ENCODE data around the gene PARVB.

Gene PARVB

GRCh38 chr22:44137415-44137814 is 113.3 kb downstream of the PARVB start:
- no peak overlapping the region for H3K4me3 ChIP-seq (ENCODE audit: low read depth, low read length)
- CTCF ChIA-PET, result no interaction called here
- TF ChIP-seq GLI2 (tag by site-specific recombination; IDR thresholded peaks at IDR 0.05; ENCODE audit: borderline replicate concordance, low read depth), result no peak
- TF ChIP-seq ZFHX2 (tag by site-specific recombination; conservative IDR thresholded peaks at IDR 0.05), result no peak
- TF ChIP-seq SETDB1 (IDR thresholded peaks at IDR 0.05; ENCODE audit: insufficient read length, low read length), result peak; percentile 68

DNA sequence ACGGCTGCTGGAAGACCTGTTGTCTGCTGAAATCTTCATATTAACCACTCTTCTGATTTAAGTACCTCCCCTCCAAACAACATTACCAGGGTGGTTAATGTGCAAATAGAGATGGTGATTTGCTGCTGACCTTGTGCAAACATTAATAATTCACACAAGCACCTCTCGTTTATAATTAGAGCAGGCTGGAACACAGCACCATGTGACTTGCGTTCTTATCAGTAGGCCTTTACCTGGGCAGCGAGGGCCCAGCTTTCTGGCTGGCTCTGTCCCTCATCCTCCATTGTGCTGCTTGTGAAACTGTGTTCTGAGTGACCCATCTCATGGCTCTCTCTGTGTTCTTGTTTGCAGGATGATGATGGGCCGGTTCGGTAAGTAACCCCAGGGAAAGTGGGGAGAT is 115.7 kb downstream of the PARVB start:
- H3K36me3 ChIP-seq (ENCODE audit: control insufficient read depth in 2 of 2, insufficient read depth in 1 of 2, low read length in 2 of 2), result peaks cover 0 to 36% of the 10 kb centered on the region in 2 experiments; a peak in 1 of 3 replicates
- TF ChIP-seq, protein P1, sequence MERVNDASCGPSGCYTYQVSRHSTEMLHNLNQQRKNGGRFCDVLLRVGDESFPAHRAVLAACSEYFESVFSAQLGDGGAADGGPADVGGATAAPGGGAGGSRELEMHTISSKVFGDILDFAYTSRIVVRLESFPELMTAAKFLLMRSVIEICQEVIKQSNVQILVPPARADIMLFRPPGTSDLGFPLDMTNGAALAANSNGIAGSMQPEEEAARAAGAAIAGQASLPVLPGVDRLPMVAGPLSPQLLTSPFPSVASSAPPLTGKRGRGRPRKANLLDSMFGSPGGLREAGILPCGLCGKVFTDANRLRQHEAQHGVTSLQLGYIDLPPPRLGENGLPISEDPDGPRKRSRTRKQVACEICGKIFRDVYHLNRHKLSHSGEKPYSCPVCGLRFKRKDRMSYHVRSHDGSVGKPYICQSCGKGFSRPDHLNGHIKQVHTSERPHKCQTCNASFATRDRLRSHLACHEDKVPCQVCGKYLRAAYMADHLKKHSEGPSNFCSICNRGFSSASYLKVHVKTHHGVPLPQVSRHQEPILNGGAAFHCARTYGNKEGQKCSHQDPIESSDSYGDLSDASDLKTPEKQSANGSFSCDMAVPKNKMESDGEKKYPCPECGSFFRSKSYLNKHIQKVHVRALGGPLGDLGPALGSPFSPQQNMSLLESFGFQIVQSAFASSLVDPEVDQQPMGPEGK (tag by site-specific recombination; IDR thresholded peaks at IDR 0.05), result no peak
- TF ChIP-seq TSHZ1 (tag by site-specific recombination; IDR thresholded peaks at IDR 0.05; ENCODE audit: borderline replicate concordance), result no peak
- ChIA-PET CTCF (interaction anchor here (0.7 kb wide), 1 partner anchor 90 kb away, joined by 5 read pairs; no protein-coding TSS in a partner anchor), POLR2A (no interaction called here)
- H3K4me3 ChIP-seq (ENCODE audit: low read depth, low read length), result no peak overlapping the region
- H3K27ac ChIP-seq (ENCODE audit: extremely low read depth, low read depth, low read length), result no peak overlapping the region
- H3K9me3 ChIP-seq (ENCODE audit: control insufficient read depth, insufficient read depth, low read depth, low read length), result no peaks in the 10 kb centered on the region; the same call in 1 of the 2 replicates
- no peaks in the 10 kb centered on the region for H3K4me1 ChIP-seq (ENCODE audit: control insufficient read depth, insufficient read depth, low read length)

More at GRCh38 chr22:44137415-44137814, 113.3 kb downstream of the PARVB start:
- no peak overlapping the region for H3K27ac ChIP-seq (ENCODE audit: extremely low read depth, low read depth, low read length)
- H3K9me3 ChIP-seq (ENCODE audit: control insufficient read depth, insufficient read depth, low read depth, low read length), result no peaks in the 10 kb centered on the region; the same call in 1 of the 2 replicates
- POLR2A ChIA-PET, result no interaction called here
- no peaks in the 10 kb centered on the region for H3K4me1 ChIP-seq (ENCODE audit: control insufficient read depth, insufficient read depth, low read length)
- H3K36me3 ChIP-seq (ENCODE audit: control insufficient read depth in 2 of 2, insufficient read depth in 1 of 2, low read length in 2 of 2), result peaks cover 0 to 56% of the 10 kb centered on the region in 2 experiments; a peak in 1 of 3 replicates

- peaks cover 0 to 12% of the 10 kb centered on the region in 2 experiments; a peak in 1 of 3 replicates for H3K36me3 ChIP-seq (ENCODE audit: control insufficient read depth in 2 of 2, insufficient read depth in 1 of 2, low read length in 2 of 2)
- no peaks in the 10 kb centered on the region for H3K9me3 ChIP-seq (ENCODE audit: control insufficient read depth, insufficient read depth, low read depth, low read length)
- H3K4me3 ChIP-seq (ENCODE audit: low read depth, low read length), result no peak overlapping the region
- ChIA-PET CTCF (no interaction called here), POLR2A (no interaction called here)
- H3K27ac ChIP-seq (ENCODE audit: extremely low read depth, low read depth, low read length), result no peak overlapping the region
- no peak for TF ChIP-seq CTCF (tag by site-specific recombination; IDR thresholded peaks at IDR 0.05)
- 0 out of 2 replicates have a peak, but pooled peaks have one; percentile 21 for TF ChIP-seq ZNF423 (tag by site-specific recombination; IDR thresholded peaks at IDR 0.05)
- TF ChIP-seq ZNF521 (tag by site-specific recombination; IDR thresholded peaks at IDR 0.05), result no peak
- TF ChIP-seq ZNF701 (tag by site-specific recombination; IDR thresholded peaks at IDR 0.05), result no peak
- no peak for TF ChIP-seq ZNF830 (tag by site-specific recombination; IDR thresholded peaks at IDR 0.05; ENCODE audit: low read depth)
- peak; percentile 84 for TF ChIP-seq ZNF16 (tag by site-specific recombination; IDR thresholded peaks at IDR 0.05; ENCODE audit: low read depth)
- TF ChIP-seq TSHZ1 (tag by site-specific recombination; IDR thresholded peaks at IDR 0.05; ENCODE audit: borderline replicate concordance), result no peak
- no peak for TF ChIP-seq ZNF658 (tag by site-specific recombination; IDR thresholded peaks at IDR 0.05)
- no peaks in the 10 kb centered on the region for H3K4me1 ChIP-seq (ENCODE audit: control insufficient read depth, insufficient read depth, low read length)
These were observed 118.5 kb downstream of the PARVB start for GRCh38 chr22:44142421-44143104.

Data from HEK293 (cell line).